KBM-7 (cell line): ENCODE results near the gene RAD9B.

Source experiments
- DNase-seq: peaks from one replicate; pipeline ENCODE4 v3.0.0-alpha.2; 2015
- in situ Hi-C: fragments of 300-500 bp; cut with MboI; formaldehyde crosslinking; loops from 2 replicates; pipeline ENCODE4 v1.14.3; 2020; ENCODE audit warnings: low sequenced_read_pairs, low pct_unique_long_range_greater_than_20kb, mixed read lengths

The RAD9B gene

GRCh38 chr12:110547090-110547489, 45.0 kb downstream of the RAD9B start:
- in situ Hi-C loops, result no loop called here

GRCh38 chr12:110548678-110549077, 46.5 kb downstream of the RAD9B start:
- DNase-seq, result no peak
- in situ Hi-C loops, result no loop called here

More at GRCh38 chr12:110547090-110547489, 45.0 kb downstream of the RAD9B start:
- no peak for DNase-seq

- in situ Hi-C loops, result no loop called here
- no peak for DNase-seq
These were observed 47.6 kb downstream of the RAD9B start for GRCh38 chr12:110549716-110550115.

GRCh38 chr12:110550981-110551380, 48.9 kb downstream of the RAD9B start:
- DNase-seq, result no peak
- in situ Hi-C loops, result no loop called here
